HL-60 (cell line): ENCODE data around the gene IL18R1.

ENCODE experiments used
- DNase-seq, 2 experiments: peaks; one replicate each; pipeline ENCODE4 v3.0.0-alpha.2; 2010 to 2020; ENCODE audit warnings: low read depth in 1 of 2, low spot score in 1 of 2
- H3K27ac ChIP-seq: fragments of 250-450 bp; sonication (Bioruptor Pico); replicated peaks from 2 replicates; pipeline ENCODE4 v1.5.1; 2020; ENCODE audit warnings: mild to moderate bottlenecking, moderate library complexity
- H3K27me3 ChIP-seq: fragments of 250-450 bp; sonication (Bioruptor Pico); 2 replicates; pipeline ENCODE4 v1.5.1; 2021; ENCODE audit warnings: mild to moderate bottlenecking, moderate library complexity; ENCODE audit not compliant: insufficient read depth, poor library complexity, severe bottlenecking
- H3K4me3 ChIP-seq: replicated peaks from 2 replicates; pipeline ENCODE4 v1.5.1; 2011; ENCODE audit warnings: mild to moderate bottlenecking, control low read depth, low read length; ENCODE audit not compliant: insufficient read depth
- GABPA ChIP-seq: IDR thresholded peaks from 2 replicates; pipeline ENCODE4 v1.6.1; 2012; ENCODE audit warnings: low read depth
- POLR2AphosphoS5 ChIP-seq: IDR thresholded peaks from 2 replicates; pipeline ENCODE4 v1.6.1; 2012; ENCODE audit warnings: low read depth
- SPI1 ChIP-seq: IDR thresholded peaks from 2 replicates; pipeline ENCODE4 v1.6.1; 2012; ENCODE audit warnings: low read depth, mild to moderate bottlenecking, borderline replicate concordance
- TF ChIP-seq, protein P1 (sequence below): IDR thresholded peaks from 2 replicates; pipeline ENCODE4 v1.6.1; 2012; ENCODE audit warnings: low read depth; ENCODE audit not compliant: insufficient replicate concordance
- TF ChIP-seq, protein P2 (sequence below): IDR thresholded peaks from one replicate; pipeline ENCODE4 v1.5.1; 2011; ENCODE audit warnings: low read length, control low read depth, inconsistent platforms; ENCODE audit not compliant: insufficient read depth

IL18R1 gene

DNA sequence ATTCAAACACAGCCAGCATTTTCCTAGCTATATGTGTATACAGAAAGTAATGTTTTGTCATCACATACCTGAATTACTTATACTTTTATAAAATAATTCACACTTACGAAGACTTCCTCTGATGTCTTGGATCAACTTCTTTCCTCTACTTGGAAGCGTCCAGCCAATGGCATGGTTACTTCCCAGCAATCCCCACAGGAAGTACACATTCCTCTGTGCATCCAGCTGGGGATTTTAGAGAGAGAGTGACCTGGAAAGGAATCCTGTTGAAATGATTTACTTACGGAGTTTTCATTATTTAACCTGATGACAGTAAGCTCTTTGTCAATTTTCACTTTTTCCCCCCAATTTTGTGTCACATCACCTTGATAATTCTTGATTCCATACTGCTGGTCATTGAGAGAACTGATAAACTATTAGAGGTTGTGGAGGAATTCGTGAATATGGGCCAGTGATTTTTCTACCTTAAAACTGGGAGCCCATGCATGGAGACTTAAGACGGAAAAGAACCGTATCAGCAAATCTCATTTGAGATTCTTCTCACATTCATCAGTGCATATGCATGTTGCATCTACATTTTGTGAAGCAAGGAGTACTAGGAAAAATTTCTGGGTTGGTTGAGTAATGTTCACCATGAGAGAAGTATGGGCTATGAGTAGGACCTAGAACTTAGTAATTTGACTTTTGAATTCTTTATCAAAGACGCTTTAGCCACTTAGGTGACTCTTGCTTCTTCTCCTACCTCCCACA, 9.0 kb upstream of the IL18R1 start:
- H3K27ac ChIP-seq: no peak overlapping the region
- no peak overlapping the region for H3K4me3 ChIP-seq
- TF ChIP-seq POLR2AphosphoS5: no peak
- TF ChIP-seq GABPA: no peak
- TF ChIP-seq, protein P1, sequence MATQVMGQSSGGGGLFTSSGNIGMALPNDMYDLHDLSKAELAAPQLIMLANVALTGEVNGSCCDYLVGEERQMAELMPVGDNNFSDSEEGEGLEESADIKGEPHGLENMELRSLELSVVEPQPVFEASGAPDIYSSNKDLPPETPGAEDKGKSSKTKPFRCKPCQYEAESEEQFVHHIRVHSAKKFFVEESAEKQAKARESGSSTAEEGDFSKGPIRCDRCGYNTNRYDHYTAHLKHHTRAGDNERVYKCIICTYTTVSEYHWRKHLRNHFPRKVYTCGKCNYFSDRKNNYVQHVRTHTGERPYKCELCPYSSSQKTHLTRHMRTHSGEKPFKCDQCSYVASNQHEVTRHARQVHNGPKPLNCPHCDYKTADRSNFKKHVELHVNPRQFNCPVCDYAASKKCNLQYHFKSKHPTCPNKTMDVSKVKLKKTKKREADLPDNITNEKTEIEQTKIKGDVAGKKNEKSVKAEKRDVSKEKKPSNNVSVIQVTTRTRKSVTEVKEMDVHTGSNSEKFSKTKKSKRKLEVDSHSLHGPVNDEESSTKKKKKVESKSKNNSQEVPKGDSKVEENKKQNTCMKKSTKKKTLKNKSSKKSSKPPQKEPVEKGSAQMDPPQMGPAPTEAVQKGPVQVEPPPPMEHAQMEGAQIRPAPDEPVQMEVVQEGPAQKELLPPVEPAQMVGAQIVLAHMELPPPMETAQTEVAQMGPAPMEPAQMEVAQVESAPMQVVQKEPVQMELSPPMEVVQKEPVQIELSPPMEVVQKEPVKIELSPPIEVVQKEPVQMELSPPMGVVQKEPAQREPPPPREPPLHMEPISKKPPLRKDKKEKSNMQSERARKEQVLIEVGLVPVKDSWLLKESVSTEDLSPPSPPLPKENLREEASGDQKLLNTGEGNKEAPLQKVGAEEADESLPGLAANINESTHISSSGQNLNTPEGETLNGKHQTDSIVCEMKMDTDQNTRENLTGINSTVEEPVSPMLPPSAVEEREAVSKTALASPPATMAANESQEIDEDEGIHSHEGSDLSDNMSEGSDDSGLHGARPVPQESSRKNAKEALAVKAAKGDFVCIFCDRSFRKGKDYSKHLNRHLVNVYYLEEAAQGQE: no peak
- TF ChIP-seq, protein P2, sequence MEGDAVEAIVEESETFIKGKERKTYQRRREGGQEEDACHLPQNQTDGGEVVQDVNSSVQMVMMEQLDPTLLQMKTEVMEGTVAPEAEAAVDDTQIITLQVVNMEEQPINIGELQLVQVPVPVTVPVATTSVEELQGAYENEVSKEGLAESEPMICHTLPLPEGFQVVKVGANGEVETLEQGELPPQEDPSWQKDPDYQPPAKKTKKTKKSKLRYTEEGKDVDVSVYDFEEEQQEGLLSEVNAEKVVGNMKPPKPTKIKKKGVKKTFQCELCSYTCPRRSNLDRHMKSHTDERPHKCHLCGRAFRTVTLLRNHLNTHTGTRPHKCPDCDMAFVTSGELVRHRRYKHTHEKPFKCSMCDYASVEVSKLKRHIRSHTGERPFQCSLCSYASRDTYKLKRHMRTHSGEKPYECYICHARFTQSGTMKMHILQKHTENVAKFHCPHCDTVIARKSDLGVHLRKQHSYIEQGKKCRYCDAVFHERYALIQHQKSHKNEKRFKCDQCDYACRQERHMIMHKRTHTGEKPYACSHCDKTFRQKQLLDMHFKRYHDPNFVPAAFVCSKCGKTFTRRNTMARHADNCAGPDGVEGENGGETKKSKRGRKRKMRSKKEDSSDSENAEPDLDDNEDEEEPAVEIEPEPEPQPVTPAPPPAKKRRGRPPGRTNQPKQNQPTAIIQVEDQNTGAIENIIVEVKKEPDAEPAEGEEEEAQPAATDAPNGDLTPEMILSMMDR: no peak
- TF ChIP-seq SPI1: no peak
- no peak for DNase-seq
- no peaks in the 10 kb centered on the region for H3K27me3 ChIP-seq

DNA sequence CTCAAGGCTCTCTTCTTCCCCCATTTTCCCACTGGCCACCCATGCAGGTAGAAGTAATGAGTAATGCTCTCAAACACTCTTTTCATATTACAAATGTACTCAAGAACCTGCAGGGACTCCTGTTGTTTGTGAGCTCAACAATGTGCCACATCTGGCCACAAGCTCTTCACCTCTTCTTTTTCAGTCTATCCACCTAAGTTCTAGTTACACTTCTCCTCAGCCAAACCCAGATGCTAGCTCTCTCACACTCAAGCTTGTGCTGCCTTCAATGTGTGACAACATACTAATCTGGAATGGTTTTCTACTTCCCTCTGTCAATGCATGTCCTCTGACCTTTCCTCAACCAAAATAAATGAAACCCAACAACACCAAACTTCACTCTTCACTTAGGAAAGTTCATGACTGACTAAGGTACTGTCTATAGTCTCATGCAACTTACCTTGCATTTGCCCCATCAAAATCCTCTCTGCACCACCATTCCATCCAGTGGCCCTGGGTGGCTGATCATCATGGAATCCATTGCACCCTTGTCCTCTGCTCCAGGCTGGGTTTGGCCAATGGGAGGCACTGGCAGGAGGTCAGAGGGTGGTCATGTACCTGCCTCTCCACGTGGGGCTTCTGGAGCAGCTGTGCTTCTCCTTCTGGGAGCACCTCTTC, 5.3 kb upstream of the IL18R1 start:
- Histone ChIP-seq H3K27ac (no peak overlapping the region), H3K4me3 (no peak overlapping the region), H3K27me3 (no peaks in the 10 kb centered on the region)
- DNase-seq: no peak
- TF ChIP-seq POLR2AphosphoS5 (no peak), GABPA (no peak), SPI1 (no peak)
- TF ChIP-seq, protein P1: no peak
- TF ChIP-seq, protein P2: no peak

DNA sequence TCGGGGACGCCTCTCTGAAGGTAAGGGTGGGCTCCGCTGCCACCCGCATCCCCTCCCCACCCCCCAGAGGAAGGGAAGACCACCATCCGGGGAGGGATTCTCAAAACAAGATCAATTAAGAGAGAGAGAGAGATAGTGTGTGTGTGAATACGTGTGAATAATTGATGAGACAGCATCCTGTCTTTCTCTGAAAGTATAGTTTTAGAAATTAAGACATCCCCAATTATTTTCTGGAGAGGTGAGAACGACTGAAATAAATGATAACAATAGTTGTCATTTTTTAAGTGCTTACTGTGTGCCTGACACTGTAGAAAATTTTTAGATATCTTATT, 751 bp downstream of the IL18R1 start:
- no peaks in the 10 kb centered on the region for H3K27me3 ChIP-seq
- no peak overlapping the region for H3K27ac ChIP-seq
- TF ChIP-seq SPI1 (no peak), GABPA (no peak), POLR2AphosphoS5 (no peak)
- TF ChIP-seq, protein P2: no peak
- TF ChIP-seq, protein P1: no peak
- peak overlapping the region; percentile 69 for H3K4me3 ChIP-seq
- no peak for DNase-seq
